Mesendoderm (in vitro differentiated cells): Measurements from ENCODE around the gene CHRNA4.

ENCODE experiments used
- DNase-seq: peaks from one replicate; pipeline ENCODE4 v3.0.0; 2013
- H2AK5ac ChIP-seq: 2 replicates; pipeline ENCODE4 v1.6.1; 2013; ENCODE audit warnings: low read length, inconsistent platforms
- H2BK120ac ChIP-seq: 2 replicates; pipeline ENCODE4 v1.6.1; 2013; ENCODE audit warnings: low read depth, mild to moderate bottlenecking, low read length, moderate library complexity, mixed read lengths
- H2BK15ac ChIP-seq: replicated peaks from 2 replicates; pipeline ENCODE4 v1.6.1; 2013; ENCODE audit warnings: low read depth, mild to moderate bottlenecking, moderate library complexity
- H2BK5ac ChIP-seq: 2 replicates; pipeline ENCODE4 v1.6.1; 2013; ENCODE audit warnings: low read length, inconsistent platforms
- H3K18ac ChIP-seq: 2 replicates; pipeline ENCODE4 v1.6.1; 2013; ENCODE audit warnings: mild to moderate bottlenecking, low read length, mixed read lengths
- H3K23ac ChIP-seq: one replicate; pipeline ENCODE4 v1.6.1; 2013; ENCODE audit warnings: low read length
- H3K27ac ChIP-seq: 2 replicates; pipeline ENCODE4 v1.5.1; 2013; ENCODE audit warnings: low read depth, mild to moderate bottlenecking, inconsistent platforms, low read length, moderate library complexity
- H3K27me3 ChIP-seq: 2 replicates; pipeline ENCODE4 v1.6.1; 2013; ENCODE audit warnings: low read length, control low read depth, mild to moderate bottlenecking, inconsistent platforms; ENCODE audit not compliant: insufficient read depth, poor library complexity
- H3K36me3 ChIP-seq: 2 replicates; pipeline ENCODE4 v1.6.1; 2013; ENCODE audit warnings: low read length, inconsistent platforms; ENCODE audit not compliant: control insufficient read depth, insufficient read depth
- H3K4ac ChIP-seq: one replicate; pipeline ENCODE4 v1.6.1; 2013; ENCODE audit warnings: low read depth, mild to moderate bottlenecking, low read length, moderate library complexity
- H3K4me1 ChIP-seq: 2 replicates; pipeline ENCODE4 v1.6.1; 2013; ENCODE audit warnings: low read depth, low read length, inconsistent platforms; ENCODE audit not compliant: control insufficient read depth
- H3K4me2 ChIP-seq: 2 replicates; pipeline ENCODE4 v1.6.1; 2013; ENCODE audit warnings: low read length
- H3K4me3 ChIP-seq: 2 replicates; pipeline ENCODE4 v1.5.1; 2013; ENCODE audit warnings: mild to moderate bottlenecking, low read length
- H3K56ac ChIP-seq: one replicate; pipeline ENCODE4 v1.6.1; 2013; ENCODE audit warnings: low read length
- H3K79me1 ChIP-seq: 2 replicates; pipeline ENCODE4 v1.6.1; 2013; ENCODE audit warnings: low read length, inconsistent platforms
- H3K79me2 ChIP-seq: 2 replicates; pipeline ENCODE4 v1.6.1; 2013; ENCODE audit warnings: mild to moderate bottlenecking, low read length; ENCODE audit not compliant: control insufficient read depth, insufficient read depth
- H3K9ac ChIP-seq: 2 replicates; pipeline ENCODE4 v1.6.1; 2013; ENCODE audit warnings: low read length, inconsistent platforms
- H4K5ac ChIP-seq: one replicate; pipeline ENCODE4 v1.6.1; 2013; ENCODE audit warnings: low read length
- H4K8ac ChIP-seq: one replicate; pipeline ENCODE4 v1.6.1; 2013; ENCODE audit warnings: low read depth, mild to moderate bottlenecking, control low read depth, low read length, moderate library complexity
- WGBS: extraction: QIAGEN DNeasy Blood & Tissue Kit; methylation state at CpG from one replicate; pipeline ENCODE4 v1.1.7; 2013; ENCODE audit warnings: low lambda C conversion rate, missing lambda C conversion rate; ENCODE audit not compliant: insufficient coverage; ENCODE audit errors: extremely low coverage; 5-methylcytosine and 5-hydroxymethylcytosine counted together

Gene CHRNA4

DNA sequence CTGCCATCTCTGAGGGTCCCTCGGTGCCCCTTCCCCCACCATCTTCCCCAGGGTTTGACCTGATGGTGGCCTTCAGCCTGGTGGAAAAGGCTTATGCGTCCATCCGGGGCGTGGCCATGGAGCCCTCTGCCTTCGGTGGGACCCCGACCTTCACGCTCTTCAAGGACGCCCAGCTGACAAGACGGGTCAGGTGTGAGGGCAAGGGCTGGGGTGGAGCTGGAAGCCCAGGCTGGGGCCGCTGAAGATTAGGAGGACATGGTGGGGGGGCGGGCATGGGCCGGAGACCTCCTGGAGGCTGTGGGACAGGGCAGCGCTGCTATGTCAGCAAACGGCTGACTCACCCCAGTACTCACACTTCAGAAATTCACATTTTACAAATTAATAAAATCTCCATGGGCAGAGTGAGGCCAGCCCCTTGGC lies 44.6 kb downstream of the CHRNA4 start:
- no peak for DNase-seq
- Histone ChIP-seq H4K5ac (no peak overlapping the region), H4K8ac (no peak overlapping the region), H3K4ac (no peak overlapping the region), H2BK15ac (no peak overlapping the region), H3K23ac (no peak overlapping the region), H3K27ac (no peak overlapping the region), H3K4me2 (no peak overlapping the region), H3K9ac (no peak overlapping the region), H2BK5ac (no peak overlapping the region), H3K4me1 (no peaks in the 10 kb centered on the region), H3K79me2 (no peaks in the 10 kb centered on the region), H3K79me1 (no peaks in the 10 kb centered on the region), H2BK120ac (no peak overlapping the region), H3K27me3 (no peaks in the 10 kb centered on the region), H3K36me3 (no peaks in the 10 kb centered on the region), H3K18ac (no peak overlapping the region), H3K4me3 (no peak overlapping the region), H2AK5ac (no peak overlapping the region), H3K56ac (no peak overlapping the region)
- WGBS, result no CpG with 5 or more reads among the region's 14 CpGs

DNA sequence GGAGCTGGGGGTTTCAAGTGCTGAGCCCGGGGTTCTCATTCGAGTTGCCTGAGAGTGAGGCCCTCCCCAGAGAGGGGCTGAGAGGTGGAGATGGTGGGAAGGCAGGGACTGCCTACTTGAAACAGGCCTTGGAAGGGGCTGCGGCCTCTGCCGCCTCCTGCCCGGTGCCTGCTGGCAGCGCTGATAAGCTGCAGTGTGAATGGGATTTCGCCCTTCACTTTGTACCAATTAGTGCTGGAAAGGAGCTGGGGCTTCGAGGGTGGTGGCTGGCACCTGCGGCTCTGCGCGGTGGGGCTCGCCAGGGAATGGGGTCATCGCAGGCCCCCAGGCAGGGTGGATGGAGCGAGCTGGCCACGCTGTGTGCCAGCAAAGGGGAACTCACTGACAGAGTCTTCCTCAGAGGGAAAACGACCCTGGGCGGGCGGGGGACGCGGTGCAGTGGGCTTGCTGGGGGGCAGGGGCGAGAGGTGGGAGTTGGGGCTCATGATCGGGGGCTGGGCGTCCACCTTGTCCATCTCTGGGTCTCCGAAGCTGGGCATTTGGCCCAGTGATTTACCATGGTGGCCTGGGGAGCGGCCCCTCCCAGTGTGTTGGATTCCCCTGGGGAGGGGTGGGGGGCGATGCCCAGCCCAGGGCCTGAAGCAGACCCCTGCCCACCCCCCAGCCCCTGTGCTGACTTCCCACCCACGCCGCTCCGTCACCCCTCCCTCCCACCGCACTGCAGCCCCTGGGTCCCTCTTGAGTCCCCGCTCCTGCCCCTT lies 45.2 kb downstream of the CHRNA4 start:
- Histone ChIP-seq H3K27me3 (no peaks in the 10 kb centered on the region), H3K79me1 (no peaks in the 10 kb centered on the region), H3K9ac (no peak overlapping the region), H2BK15ac (no peak overlapping the region), H3K4ac (no peak overlapping the region), H3K79me2 (no peaks in the 10 kb centered on the region), H3K23ac (no peak overlapping the region), H3K36me3 (no peaks in the 10 kb centered on the region), H3K4me1 (no peaks in the 10 kb centered on the region), H4K5ac (no peak overlapping the region), H3K4me2 (no peak overlapping the region), H3K18ac (no peak overlapping the region), H3K4me3 (no peak overlapping the region), H2BK5ac (no peak overlapping the region), H3K56ac (no peak overlapping the region), H3K27ac (no peak overlapping the region), H2BK120ac (no peak overlapping the region), H4K8ac (no peak overlapping the region), H2AK5ac (no peak overlapping the region)
- DNase-seq, result no peak
- no CpG with 5 or more reads among the region's 31 CpGs for WGBS

DNA sequence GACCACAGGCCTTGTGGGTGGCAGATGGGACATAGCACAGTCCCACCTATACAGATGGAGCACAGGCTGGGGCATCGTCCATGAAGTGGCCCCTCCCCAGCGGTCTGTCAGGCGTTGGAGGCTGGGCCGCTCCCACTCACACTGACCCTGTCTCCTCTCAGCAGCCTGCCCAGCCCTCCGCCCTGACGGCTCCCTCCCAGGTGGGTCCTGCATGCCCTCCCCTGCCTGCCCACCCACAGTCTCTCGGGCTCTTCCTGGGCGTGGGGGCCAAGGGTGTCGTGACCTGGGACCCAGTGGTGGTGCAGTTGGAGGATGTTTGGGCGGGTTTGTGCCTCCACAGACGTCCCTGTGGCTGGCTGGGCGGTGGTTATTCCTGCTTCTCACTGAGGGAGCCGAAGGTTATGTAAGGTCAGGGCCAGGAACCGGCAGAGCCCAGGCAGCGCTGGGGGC lies 45.9 kb downstream of the CHRNA4 start:
- no peak overlapping the region for H3K9ac ChIP-seq
- H3K27ac ChIP-seq, result no peak overlapping the region
- H3K4me1 ChIP-seq, result no peaks in the 10 kb centered on the region
- no peak overlapping the region for H2BK120ac ChIP-seq
- no peaks in the 10 kb centered on the region for H3K79me2 ChIP-seq
- no peak overlapping the region for H2BK5ac ChIP-seq
- no peaks in the 10 kb centered on the region for H3K36me3 ChIP-seq
- no peak overlapping the region for H3K4me3 ChIP-seq
- no peak overlapping the region for H4K8ac ChIP-seq
- no peak overlapping the region for H2BK15ac ChIP-seq
- H3K4me2 ChIP-seq, result no peak overlapping the region
- no peak overlapping the region for H3K4ac ChIP-seq
- no peak overlapping the region for H3K56ac ChIP-seq
- no peak overlapping the region for H4K5ac ChIP-seq
- H3K23ac ChIP-seq, result no peak overlapping the region
- no peak overlapping the region for H3K18ac ChIP-seq
- no peak for DNase-seq
- H3K27me3 ChIP-seq, result no peaks in the 10 kb centered on the region
- H3K79me1 ChIP-seq, result no peaks in the 10 kb centered on the region
- WGBS, result no CpG with 5 or more reads among the region's 15 CpGs
- H2AK5ac ChIP-seq, result no peak overlapping the region

DNA sequence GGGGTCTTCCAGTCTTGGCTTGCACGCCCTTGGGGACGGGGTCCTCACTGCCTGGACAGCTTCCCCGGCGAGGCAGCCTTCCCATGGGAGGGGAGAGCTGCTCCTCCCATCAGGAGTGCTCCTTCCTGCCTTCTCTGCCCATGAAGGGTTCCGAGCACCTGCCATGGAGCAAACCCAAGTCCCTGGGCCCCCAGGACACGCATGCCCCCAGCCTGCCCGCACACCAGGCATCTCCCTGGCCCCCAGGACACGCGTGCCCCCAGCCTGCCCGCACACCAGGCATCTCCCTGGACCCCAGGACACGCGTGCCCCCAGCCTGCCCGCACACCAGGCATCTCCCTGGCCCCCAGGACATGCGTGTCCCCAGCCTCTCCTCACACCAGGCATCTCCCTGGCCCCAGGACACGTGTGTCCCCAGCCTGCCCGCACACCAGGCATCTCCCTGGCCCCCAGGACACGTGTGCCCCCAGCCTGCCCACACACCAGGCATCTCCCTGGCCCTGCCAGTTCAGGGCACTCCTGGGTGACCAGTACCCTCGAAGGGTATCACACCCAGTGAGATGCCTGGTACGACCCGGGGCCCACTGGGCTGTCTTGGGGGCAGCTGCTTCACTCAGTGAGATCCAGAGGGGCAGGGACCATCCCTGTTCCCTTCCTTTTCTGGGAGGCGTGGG lies 46.4 kb downstream of the CHRNA4 start:
- Histone ChIP-seq H3K4me3 (no peak overlapping the region), H4K8ac (no peak overlapping the region), H3K4me2 (no peak overlapping the region), H3K18ac (no peak overlapping the region), H2AK5ac (no peak overlapping the region), H3K4ac (no peak overlapping the region), H3K4me1 (no peaks in the 10 kb centered on the region), H3K27ac (no peak overlapping the region), H2BK15ac (no peak overlapping the region), H3K79me2 (no peaks in the 10 kb centered on the region), H3K9ac (no peak overlapping the region), H2BK5ac (no peak overlapping the region), H3K27me3 (no peaks in the 10 kb centered on the region), H3K36me3 (no peaks in the 10 kb centered on the region), H3K79me1 (no peaks in the 10 kb centered on the region), H4K5ac (no peak overlapping the region), H2BK120ac (no peak overlapping the region), H3K56ac (no peak overlapping the region), H3K23ac (no peak overlapping the region)
- no CpG with 5 or more reads among the region's 21 CpGs for WGBS
- DNase-seq, result no peak

DNA sequence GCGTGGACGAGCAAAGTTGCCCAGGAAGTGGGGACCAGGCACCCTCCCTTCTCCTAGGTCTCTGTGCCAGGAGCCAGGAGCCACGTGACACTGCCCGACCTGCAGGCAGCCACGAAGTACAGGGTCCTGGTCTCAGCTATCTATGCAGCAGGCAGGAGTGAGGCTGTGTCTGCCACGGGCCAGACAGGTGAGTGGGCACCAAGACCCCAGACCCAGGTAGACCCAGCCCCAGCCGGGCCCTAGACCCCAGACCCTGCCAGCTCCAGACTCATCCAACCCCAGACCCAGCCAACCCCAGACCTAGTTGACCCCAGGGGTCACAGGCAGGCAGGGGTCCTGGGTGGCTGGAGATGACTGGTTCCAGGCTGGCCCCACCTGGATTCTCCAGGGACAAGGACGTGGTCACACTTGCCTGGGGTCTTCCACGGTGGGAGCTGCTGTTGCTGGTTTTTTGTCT lies 47.1 kb downstream of the CHRNA4 start:
- Histone ChIP-seq H3K4me1 (no peaks in the 10 kb centered on the region), H3K9ac (no peak overlapping the region), H4K5ac (no peak overlapping the region), H3K56ac (no peak overlapping the region), H3K79me2 (no peaks in the 10 kb centered on the region), H3K79me1 (no peaks in the 10 kb centered on the region), H2BK120ac (no peak overlapping the region), H2BK5ac (no peak overlapping the region), H3K4ac (no peak overlapping the region), H3K36me3 (no peaks in the 10 kb centered on the region), H2BK15ac (no peak overlapping the region), H3K4me2 (no peak overlapping the region), H3K23ac (no peak overlapping the region), H4K8ac (no peak overlapping the region), H3K27me3 (no peaks in the 10 kb centered on the region), H3K18ac (no peak overlapping the region), H2AK5ac (no peak overlapping the region), H3K27ac (no peak overlapping the region), H3K4me3 (no peak overlapping the region)
- WGBS, result no CpG with 5 or more reads among the region's 9 CpGs
- no peak for DNase-seq
